Endodermal cell (in vitro differentiated cells): Measurements from ENCODE around the gene DHRS2. TPM values are rescaled to one million over a fixed set of nuclear protein-coding genes. Genes with fewer than 3 reads are reported as not detected.

Experiments used
- DNase-seq: peaks from one replicate; pipeline ENCODE4 v3.0.0-alpha.2; 2017
- H3K27ac ChIP-seq: 2 replicates; pipeline ENCODE4 v1.5.1; 2013; ENCODE audit warnings: mild to moderate bottlenecking, low read depth, low read length, moderate library complexity
- H3K27me3 ChIP-seq: 2 replicates; pipeline ENCODE4 v1.6.1; 2013; ENCODE audit warnings: mild to moderate bottlenecking, low read length, moderate library complexity; ENCODE audit not compliant: insufficient read depth, control insufficient read depth, poor library complexity, severe bottlenecking
- H3K36me3 ChIP-seq: 2 replicates; pipeline ENCODE4 v1.7.0; 2013; ENCODE audit warnings: mild to moderate bottlenecking, low read length, moderate library complexity; ENCODE audit not compliant: control insufficient read depth, insufficient read depth
- H3K4me1 ChIP-seq: one replicate; pipeline ENCODE4 v1.7.0; 2013; ENCODE audit warnings: low read length; ENCODE audit not compliant: control insufficient read depth, insufficient read depth
- H3K4me3 ChIP-seq: 2 replicates; pipeline ENCODE4 v1.5.1; 2013; ENCODE audit warnings: mild to moderate bottlenecking, low read length, moderate library complexity
- H3K9ac ChIP-seq: 2 replicates; pipeline ENCODE4 v1.6.1; 2013; ENCODE audit warnings: mild to moderate bottlenecking, low read length, moderate library complexity; ENCODE audit not compliant: poor library complexity, severe bottlenecking; ENCODE audit errors: extremely low read depth
- H3K9me3 ChIP-seq: 2 replicates; pipeline ENCODE4 v1.6.1; 2013; ENCODE audit warnings: mild to moderate bottlenecking, low read length, moderate library complexity; ENCODE audit not compliant: control insufficient read depth
- H3K27ac Mint-ChIP-seq: 2 replicates; pipeline ENCODE4 v1.8.0; 2020; ENCODE audit warnings: mixed read lengths
- H3K27me3 Mint-ChIP-seq: 2 replicates; pipeline ENCODE4 v1.8.0; 2021; ENCODE audit warnings: mild to moderate bottlenecking, mixed read lengths; ENCODE audit not compliant: insufficient read depth
- H3K36me3 Mint-ChIP-seq: 2 replicates; pipeline ENCODE4 v1.8.0; 2020; ENCODE audit warnings: low read depth, mixed read lengths
- H3K4me1 Mint-ChIP-seq: 2 replicates; pipeline ENCODE4 v1.8.0; 2020; ENCODE audit warnings: mixed read lengths
- H3K4me3 Mint-ChIP-seq: 2 replicates; pipeline ENCODE4 v1.8.0; 2020; ENCODE audit warnings: mild to moderate bottlenecking, moderate library complexity, mixed read lengths
- H3K9me3 Mint-ChIP-seq: 2 replicates; pipeline ENCODE4 v1.8.0; 2020; ENCODE audit warnings: mild to moderate bottlenecking, mixed read lengths
- CTCF ChIP-seq: fragments of 200-600 bp; sonication (generic); conservative IDR thresholded peaks from 2 replicates; pipeline ENCODE4 v1.5.0; 2021; ENCODE audit warnings: antibody characterized with exemption, mild to moderate bottlenecking
- WGBS, 2 experiments: methylation state at CpG; one replicate each; pipeline versions ENCODE4 v1.1.5 to v1.1.7; 2013; ENCODE audit warnings: missing lambda C conversion rate in 2 of 2, mixed read lengths in 1 of 2; ENCODE audit not compliant: insufficient coverage in 1 of 2, insufficient read length in 1 of 2; 5-methylcytosine and 5-hydroxymethylcytosine counted together
- total RNA-seq, 2 donors: library from RNA; stranded (reverse); fragmentation: NEBNext Ultra II Directional in 1 of 2; extraction: Animal tissue kit (Norgen Biotek cat#: 25700) in 1 of 2; gene quantifications; 2 replicates in 1 of 2; 3 replicates in 1 of 2; pipeline ENCODE4 v1.2.1, GENCODE V29; 2021

Gene DHRS2
- total RNA-seq, 2 donors from 2014 or later = 0.66 to 1.2 TPM

DNA sequence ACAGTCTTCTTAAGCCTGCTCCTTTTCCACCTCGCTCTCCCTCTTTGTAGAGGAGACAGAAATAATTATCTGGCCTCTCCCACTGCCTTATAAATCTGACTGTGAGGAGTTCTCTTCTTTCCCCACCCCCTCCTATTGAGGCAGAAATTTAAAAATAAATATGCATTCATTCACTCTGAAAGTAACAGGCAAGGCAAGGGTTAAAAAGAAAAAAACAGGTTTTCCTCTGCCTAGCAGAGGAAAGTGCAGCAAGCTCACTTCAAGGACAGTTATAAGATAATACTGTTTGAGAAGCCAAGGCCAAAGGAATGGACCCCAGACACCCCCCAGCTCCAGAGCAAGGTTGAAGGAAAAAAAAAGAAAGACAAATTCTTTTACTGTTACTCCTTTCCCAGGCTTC lies 56.3 kb downstream of the DHRS2 start:
- Histone ChIP-seq H3K36me3 (no peaks in the 10 kb centered on the region), H3K27ac (no peak overlapping the region), H3K4me3 (no peak overlapping the region), H3K9ac (no peak overlapping the region), H3K9me3 (peaks cover 18% of the 10 kb centered on the region), H3K27me3 (no peaks in the 10 kb centered on the region), H3K4me1 (no peaks in the 10 kb centered on the region)
- Mint-ChIP-seq H3K9me3 (peaks cover 35% of the 10 kb centered on the region), H3K36me3 (no peaks in the 10 kb centered on the region), H3K4me3 (no peak overlapping the region), H3K27me3 (peaks cover 5% of the 10 kb centered on the region), H3K27ac (no peak overlapping the region), H3K4me1 (no peaks in the 10 kb centered on the region)
- TF ChIP-seq CTCF = no peak
- 53 to 100% methylated on average over 1 of the region's 1 CpG for WGBS, 2 experiments
- DNase-seq = no peak

GRCh38 chr14:23693252-23693775 lies 57.1 kb downstream of the DHRS2 start:
- no peak overlapping the region for H3K4me3 Mint-ChIP-seq
- peaks cover 35% of the 10 kb centered on the region for H3K9me3 Mint-ChIP-seq
- no peaks in the 10 kb centered on the region for H3K4me1 Mint-ChIP-seq
- peaks cover 18% of the 10 kb centered on the region for H3K9me3 ChIP-seq
- no peak overlapping the region for H3K27ac Mint-ChIP-seq
- H3K27me3 Mint-ChIP-seq = peaks cover 5% of the 10 kb centered on the region
- H3K27me3 ChIP-seq = no peaks in the 10 kb centered on the region
- H3K9ac ChIP-seq = no peak overlapping the region
- H3K4me1 ChIP-seq = no peaks in the 10 kb centered on the region
- no peak for DNase-seq
- no peaks in the 10 kb centered on the region for H3K36me3 Mint-ChIP-seq
- no peak overlapping the region for H3K4me3 ChIP-seq
- TF ChIP-seq CTCF = no peak
- no peak overlapping the region for H3K27ac ChIP-seq
- no peaks in the 10 kb centered on the region for H3K36me3 ChIP-seq
- 85 to 86% methylated on average over 9 to 11 of the region's 11 CpGs for WGBS, 2 experiments

- Histone ChIP-seq H3K36me3 (no peaks in the 10 kb centered on the region), H3K27ac (peak overlapping the region; percentile 95), H3K4me1 (no peaks in the 10 kb centered on the region), H3K9me3 (peaks cover 14% of the 10 kb centered on the region), H3K27me3 (no peaks in the 10 kb centered on the region), H3K9ac (no peak overlapping the region), H3K4me3 (peak overlapping the region; percentile 76)
- H3K36me3 Mint-ChIP-seq = no peaks in the 10 kb centered on the region
- no peak overlapping the region for H3K27ac Mint-ChIP-seq
- H3K4me1 Mint-ChIP-seq = no peaks in the 10 kb centered on the region
- DNase-seq = peak; percentile 69
- H3K27me3 Mint-ChIP-seq = peaks cover 2% of the 10 kb centered on the region
- peaks cover 35% of the 10 kb centered on the region for H3K9me3 Mint-ChIP-seq
- TF ChIP-seq CTCF = no peak
- no peak overlapping the region for H3K4me3 Mint-ChIP-seq
- WGBS, 2 experiments = 44 to 46% methylated on average over 5 to 8 of the region's 8 CpGs
Measured at GRCh38 chr14:23694085-23694948, 58.2 kb downstream of the DHRS2 start.

Other genes with a start within 250 kb of the DHRS2 start
- gene MYH6, start 228.1 kb upstream of the DHRS2 start, total RNA-seq = not detected
- gene MYH7, start 200.7 kb upstream of the DHRS2 start, total RNA-seq = under 1 TPM in 1 of 2 donors, not detected in 1; 0.55 TPM
- gene NGDN, start 166.7 kb upstream of the DHRS2 start, total RNA-seq = 10 to 100 TPM; 43.2 to 45.3 TPM
- gene ZFHX2, start 84.6 kb upstream of the DHRS2 start, total RNA-seq = 10 to 100 TPM; 12.8 to 15.4 TPM
- 10 to 100 TPM; 13.0 to 17.0 TPM for gene THTPA, start 80.1 kb upstream of the DHRS2 start, total RNA-seq
- gene AP1G2, start 68.6 kb upstream of the DHRS2 start, total RNA-seq = 100 to 1,000 TPM; 203 to 209 TPM
- gene JPH4, start 57.6 kb upstream of the DHRS2 start, total RNA-seq = under 1 TPM; 0.18 to 0.91 TPM